CD14-positive monocyte (primary cell): ENCODE measurements around the gene MAP1A. TPM values are rescaled to one million over a fixed set of nuclear protein-coding genes. Genes with fewer than 3 reads are reported as not detected.

Experiments used
- DNase-seq, 3 donors: peaks; one replicate each; pipeline ENCODE4 v3.0.0-alpha.2; 2011 to 2022
- H2AFZ ChIP-seq: 2 replicates; pipeline ENCODE4 v1.6.0; 2012; ENCODE audit warnings: mild to moderate bottlenecking, low read depth, low read length, inconsistent platforms; ENCODE audit not compliant: insufficient read depth, poor library complexity, severe bottlenecking
- H3K27ac ChIP-seq, 2 donors: 1 replicate in 1 of 2; 2 replicates in 1 of 2; pipeline ENCODE4 v1.5.1; 2012 to 2013; ENCODE audit warnings: low read length in 2 of 2, control low read depth in 1 of 2, inconsistent platforms in 1 of 2, low read depth in 1 of 2, mild to moderate bottlenecking in 1 of 2
- H3K27me3 ChIP-seq, 2 donors: one replicate each; pipeline versions ENCODE4 v1.6.0 to v1.6.1; 2011 to 2013; ENCODE audit warnings: low read length in 2 of 2; ENCODE audit not compliant: control insufficient read depth in 2 of 2, insufficient read depth in 2 of 2
- H3K36me3 ChIP-seq, 2 donors: replicated peaks in 1 of 2; 1 replicate in 1 of 2; 2 replicates in 1 of 2; pipeline versions ENCODE4 v1.5.1 to v1.6.1; 2012 to 2013; ENCODE audit warnings: low read length in 2 of 2, control low read depth in 1 of 2, inconsistent platforms in 1 of 2, mild to moderate bottlenecking in 1 of 2; ENCODE audit not compliant: insufficient read depth in 2 of 2, control insufficient read depth in 1 of 2
- H3K4me1 ChIP-seq, 2 donors: 1 replicate in 1 of 2; 2 replicates in 1 of 2; pipeline versions ENCODE4 v1.5.1 to v1.6.1; 2012 to 2013; ENCODE audit warnings: low read length in 2 of 2, control low read depth in 1 of 2, inconsistent platforms in 1 of 2, mild to moderate bottlenecking in 1 of 2, moderate library complexity in 1 of 2; ENCODE audit not compliant: insufficient read depth in 2 of 2, control insufficient read depth in 1 of 2
- H3K4me2 ChIP-seq: replicated peaks from 2 replicates; pipeline ENCODE3; 2012; ENCODE audit warnings: low read length, moderate library complexity, mild to moderate bottlenecking; ENCODE audit not compliant: poor library complexity, severe bottlenecking; ENCODE audit errors: extremely low read depth
- H3K4me3 ChIP-seq, 3 experiments: fragments of 200-600 bp in 1 of 3; sonication (generic) in 1 of 3; replicated peaks in 1 of 3; 1 replicate in 2 of 3; 2 replicates in 1 of 3; pipeline ENCODE4 v1.5.1; 2011 to 2013; ENCODE audit warnings: low read length in 3 of 3, mild to moderate bottlenecking in 3 of 3, control low read depth in 2 of 3, low read depth in 2 of 3, inconsistent platforms in 1 of 3, moderate library complexity in 1 of 3
- H3K79me2 ChIP-seq: 2 replicates; pipeline ENCODE4 v1.6.0; 2012; ENCODE audit warnings: mild to moderate bottlenecking, control low read depth, inconsistent platforms, low read length, moderate library complexity; ENCODE audit not compliant: insufficient read depth
- H3K9ac ChIP-seq: 2 replicates; pipeline ENCODE4 v1.6.0; 2017; ENCODE audit warnings: low read length, mild to moderate bottlenecking; ENCODE audit not compliant: insufficient read depth, poor library complexity, severe bottlenecking
- H3K9me3 ChIP-seq, 2 donors: replicated peaks in 1 of 2; 1 replicate in 1 of 2; 2 replicates in 1 of 2; pipeline versions ENCODE4 v1.5.1 to v1.6.1; 2012 to 2013; ENCODE audit warnings: low read length in 2 of 2, control low read depth in 1 of 2; ENCODE audit not compliant: control insufficient read depth in 1 of 2, insufficient read depth in 1 of 2
- H4K20me1 ChIP-seq: 2 replicates; pipeline ENCODE4 v1.6.0; 2012; ENCODE audit warnings: mild to moderate bottlenecking, low read length, control low read depth, moderate library complexity; ENCODE audit not compliant: insufficient read depth
- H3K27ac Mint-ChIP-seq, 7 donors: one replicate each; pipeline ENCODE4 v1.8.0; 2020; ENCODE audit warnings: mild to moderate bottlenecking in 7 of 7, mixed read lengths in 7 of 7, moderate library complexity in 6 of 7, inconsistent platforms in 2 of 7
- H3K27me3 Mint-ChIP-seq, 3 donors: one replicate each; pipeline ENCODE4 v1.8.0; 2021 to 2022; ENCODE audit warnings: low read depth in 3 of 3, mild to moderate bottlenecking in 3 of 3, mixed read lengths in 3 of 3, moderate library complexity in 3 of 3, inconsistent platforms in 1 of 3
- H3K36me3 Mint-ChIP-seq, 2 donors: one replicate each; pipeline ENCODE4 v1.8.0; 2020; ENCODE audit warnings: mixed read lengths in 2 of 2, inconsistent platforms in 1 of 2, mild to moderate bottlenecking in 1 of 2
- H3K4me1 Mint-ChIP-seq: one replicate; pipeline ENCODE4 v1.8.0; 2020; ENCODE audit warnings: mild to moderate bottlenecking, mixed read lengths
- H3K4me3 Mint-ChIP-seq, 2 donors: one replicate each; pipeline ENCODE4 v1.8.0; 2020; ENCODE audit warnings: mild to moderate bottlenecking in 2 of 2, mixed read lengths in 2 of 2, moderate library complexity in 1 of 2
- H3K9me3 Mint-ChIP-seq, 7 donors: one replicate each; pipeline ENCODE4 v1.8.0; 2020 to 2022; ENCODE audit warnings: mixed read lengths in 7 of 7, mild to moderate bottlenecking in 6 of 7, moderate library complexity in 6 of 7, inconsistent platforms in 2 of 7
- CTCF ChIP-seq: fragments of 200-600 bp; IDR thresholded peaks from one replicate; pipeline ENCODE4 v1.8.0; 2022; ENCODE audit warnings: antibody characterized with exemption, mild to moderate bottlenecking
- WGBS: methylation state at CpG from one replicate; pipeline ENCODE4 v1.1.5; 2013; ENCODE audit warnings: missing lambda C conversion rate; ENCODE audit not compliant: insufficient coverage; 5-methylcytosine and 5-hydroxymethylcytosine counted together
- intact Hi-C, 2 donors: fragments of 100-400 bp; cut with micrococcal nuclease; formaldehyde crosslinking; loops; one replicate each; pipeline versions ENCODE4 v1.15.0 to v1.15.1; 2023
- polyA plus RNA-seq, 3 donors: library from polyadenylated mRNA; depleted of rRNA in 1 of 3; unstranded in 2 of 3; stranded (reverse) in 1 of 3; fragments of 300-500 nt in 2 of 3; fragments of >200 nt in 1 of 3; fragmentation: Illumina TruSeq in 2 of 3; gene quantifications; 1 replicate in 2 of 3; 2 replicates in 1 of 3; pipeline ENCODE4 v1.2.3, GENCODE V29; 2012 to 2021

Gene MAP1A
- polyA plus RNA-seq, 3 donors, result 0.01 to 0.02 TPM; not detected in 1

DNA sequence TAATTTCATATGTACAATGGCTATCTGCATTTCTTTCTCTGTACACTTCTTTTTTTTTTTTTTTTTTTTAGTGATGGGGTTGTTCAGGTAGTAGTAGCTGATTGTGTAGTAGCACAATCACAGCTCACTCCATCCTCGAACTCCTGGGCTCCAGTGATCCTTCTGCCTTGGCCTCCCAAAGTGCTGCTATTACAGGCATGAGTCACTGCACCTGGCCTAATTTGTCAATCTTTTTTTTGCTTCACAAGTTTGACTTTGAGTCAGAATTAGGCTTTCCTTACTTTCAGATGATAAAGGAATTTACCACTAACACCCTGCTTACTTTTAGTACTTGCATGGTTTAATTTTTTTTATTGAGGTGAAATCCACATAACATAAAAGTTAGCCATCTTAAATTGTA lies 28.0 kb downstream of the MAP1A start:
- Histone ChIP-seq H2AFZ (no peak overlapping the region), H3K4me2 (no peak overlapping the region), H4K20me1 (no peaks in the 10 kb centered on the region), H3K4me3 (no peak overlapping the region), H3K27ac (no peak overlapping the region), H3K9ac (no peak overlapping the region), H3K9me3 (no peaks in the 10 kb centered on the region), H3K36me3 (no peaks in the 10 kb centered on the region), H3K27me3 (no peaks in the 10 kb centered on the region), H3K4me1 (no peaks in the 10 kb centered on the region), H3K79me2 (no peaks in the 10 kb centered on the region)
- intact Hi-C loops, result no loop called here
- H3K9me3 Mint-ChIP-seq, result peaks cover 0 to 6% (median 1%) of the 10 kb centered on the region in 7 donors
- WGBS, result no CpG with 5 or more reads among the region's 1 CpG
- H3K36me3 Mint-ChIP-seq, result peaks cover 2 to 17% of the 10 kb centered on the region in 2 donors
- H3K4me3 Mint-ChIP-seq, result no peak overlapping the region
- H3K27ac Mint-ChIP-seq, result no peak overlapping the region
- no peak for DNase-seq
- H3K27me3 Mint-ChIP-seq, result no peaks in the 10 kb centered on the region
- no peak for TF ChIP-seq CTCF
- no peaks in the 10 kb centered on the region for H3K4me1 Mint-ChIP-seq

- H3K4me3 Mint-ChIP-seq, result no peak overlapping the region
- H3K4me3 ChIP-seq, result no peak overlapping the region
- WGBS, result no CpG with 5 or more reads among the region's 2 CpGs
Observed at GRCh38 chr15:43547539-43547938, 30.1 kb downstream of the MAP1A start.

More at GRCh38 chr15:43547539-43547938, 30.1 kb downstream of the MAP1A start:
- Histone ChIP-seq H3K79me2 (no peaks in the 10 kb centered on the region), H4K20me1 (no peaks in the 10 kb centered on the region), H3K9me3 (no peaks in the 10 kb centered on the region), H3K9ac (no peak overlapping the region), H3K4me2 (no peak overlapping the region), H3K4me1 (no peaks in the 10 kb centered on the region), H3K27ac (no peak overlapping the region), H3K36me3 (no peaks in the 10 kb centered on the region), H2AFZ (no peak overlapping the region), H3K27me3 (no peaks in the 10 kb centered on the region)
- peaks cover 0 to 6% (median 1%) of the 10 kb centered on the region in 7 donors for H3K9me3 Mint-ChIP-seq
- intact Hi-C loops, result no loop called here
- no peaks in the 10 kb centered on the region for H3K27me3 Mint-ChIP-seq
- H3K4me1 Mint-ChIP-seq, result no peaks in the 10 kb centered on the region
- no peak for DNase-seq
- no peak for TF ChIP-seq CTCF
- no peak overlapping the region for H3K27ac Mint-ChIP-seq
- peaks cover 7 to 21% of the 10 kb centered on the region in 2 donors for H3K36me3 Mint-ChIP-seq
